H9 (cell line): ENCODE measurements around the gene LDB3. TPM values are rescaled to one million over a fixed set of nuclear protein-coding genes. Genes with fewer than 3 reads are reported as not detected.

Source experiments
- DNase-seq: peaks from one replicate; pipeline ENCODE4 v3.0.0-alpha.2; 2017
- H2AFZ ChIP-seq: one replicate; pipeline ENCODE4 v1.6.1; 2013; ENCODE audit warnings: mild to moderate bottlenecking, low read length, control low read depth, moderate library complexity
- H2AK5ac ChIP-seq: 2 replicates; pipeline ENCODE4 v1.6.1; 2013; ENCODE audit warnings: low read length, control low read depth, mixed read lengths; ENCODE audit not compliant: insufficient read length
- H2BK120ac ChIP-seq: one replicate; pipeline ENCODE4 v1.6.1; 2013; ENCODE audit warnings: low read depth, mild to moderate bottlenecking, low read length, control low read depth, inconsistent platforms; ENCODE audit not compliant: poor library complexity, severe bottlenecking
- H2BK12ac ChIP-seq: 2 replicates; pipeline ENCODE4 v1.6.1; 2013; ENCODE audit warnings: low read length, control low read depth, mixed read lengths, low read depth; ENCODE audit not compliant: insufficient read length
- H2BK15ac ChIP-seq: 2 replicates; pipeline ENCODE4 v1.6.1; 2013; ENCODE audit warnings: low read depth, low read length, control low read depth
- H2BK20ac ChIP-seq: one replicate; pipeline ENCODE4 v1.6.1; 2013; ENCODE audit warnings: low read depth, mild to moderate bottlenecking, low read length, control low read depth, inconsistent platforms; ENCODE audit not compliant: poor library complexity, severe bottlenecking
- H2BK5ac ChIP-seq: 2 replicates; pipeline ENCODE4 v1.6.1; 2013; ENCODE audit warnings: low read length, control low read depth, mixed read lengths; ENCODE audit not compliant: insufficient read length
- H3K14ac ChIP-seq: 2 replicates; pipeline ENCODE4 v1.6.1; 2013; ENCODE audit warnings: low read length, control low read depth; ENCODE audit not compliant: insufficient read depth
- H3K18ac ChIP-seq: 2 replicates; pipeline ENCODE4 v1.6.1; 2013; ENCODE audit warnings: low read depth, mild to moderate bottlenecking, mixed read lengths, low read length, control low read depth; ENCODE audit not compliant: insufficient read length
- H3K23ac ChIP-seq: 2 replicates; pipeline ENCODE4 v1.6.1; 2013; ENCODE audit warnings: low read length, control low read depth, mixed read lengths, low read depth; ENCODE audit not compliant: insufficient read length
- H3K23me2 ChIP-seq: 2 replicates; pipeline ENCODE4 v1.6.1; 2013; ENCODE audit warnings: low read depth, mild to moderate bottlenecking, mixed read lengths, low read length, control low read depth; ENCODE audit not compliant: insufficient read length, poor library complexity, severe bottlenecking
- H3K27ac ChIP-seq: 2 replicates; pipeline ENCODE4 v1.5.1; 2013; ENCODE audit warnings: low read length, control low read depth, mixed read lengths, low read depth; ENCODE audit not compliant: insufficient read length
- H3K27me3 ChIP-seq: 2 replicates; pipeline ENCODE4 v1.6.1; 2013; ENCODE audit warnings: low read length, control low read depth, inconsistent platforms; ENCODE audit not compliant: insufficient read depth
- H3K4ac ChIP-seq: 2 replicates; pipeline ENCODE4 v1.6.1; 2013; ENCODE audit warnings: low read depth, mild to moderate bottlenecking, control low read depth, inconsistent platforms, low read length, moderate library complexity
- H3K4me1 ChIP-seq: 2 replicates; pipeline ENCODE4 v1.6.1; 2013; ENCODE audit warnings: low read length, control low read depth, inconsistent platforms; ENCODE audit not compliant: insufficient read depth
- H3K4me2 ChIP-seq: 2 replicates; pipeline ENCODE4 v1.6.1; 2013; ENCODE audit warnings: low read length, control low read depth, mixed read lengths; ENCODE audit not compliant: insufficient read length, insufficient read depth
- H3K56ac ChIP-seq: 2 replicates; pipeline ENCODE4 v1.6.1; 2013; ENCODE audit warnings: low read depth, mild to moderate bottlenecking, mixed read lengths, low read length, control low read depth; ENCODE audit not compliant: insufficient read length
- H3K79me1 ChIP-seq: 2 replicates; pipeline ENCODE4 v1.6.1; 2013; ENCODE audit warnings: low read depth, mild to moderate bottlenecking, moderate library complexity, low read length, control low read depth, inconsistent platforms; ENCODE audit not compliant: insufficient read depth, poor library complexity, severe bottlenecking
- H3K79me2 ChIP-seq: 2 replicates; pipeline ENCODE4 v1.6.1; 2013; ENCODE audit warnings: low read length, control low read depth, inconsistent platforms; ENCODE audit not compliant: insufficient read depth
- H3K9ac ChIP-seq: 2 replicates; pipeline ENCODE4 v1.6.1; 2013; ENCODE audit warnings: low read length, control low read depth, mixed read lengths; ENCODE audit not compliant: insufficient read length; ENCODE audit errors: extremely low read depth
- H3K9me3 ChIP-seq: one replicate; pipeline ENCODE4 v1.6.1; 2013; ENCODE audit warnings: low read depth, low read length, inconsistent platforms; ENCODE audit not compliant: control insufficient read depth
- H3T11ph ChIP-seq: one replicate; pipeline ENCODE4 v1.6.1; 2013; ENCODE audit warnings: mild to moderate bottlenecking, low read length, control low read depth, inconsistent platforms
- H4K20me1 ChIP-seq: one replicate; pipeline ENCODE4 v1.6.1; 2013; ENCODE audit not compliant: control insufficient read depth, insufficient read length, insufficient read depth
- H4K5ac ChIP-seq: 2 replicates; pipeline ENCODE4 v1.6.1; 2013; ENCODE audit warnings: low read depth, mild to moderate bottlenecking, mixed read lengths, low read length, control low read depth; ENCODE audit not compliant: insufficient read length
- H4K8ac ChIP-seq: replicated peaks from 2 replicates; pipeline ENCODE4 v1.6.1; 2013; ENCODE audit warnings: low read length, control low read depth, mixed read lengths, low read depth; ENCODE audit not compliant: insufficient read length
- H4K91ac ChIP-seq: 2 replicates; pipeline ENCODE4 v1.6.1; 2013; ENCODE audit warnings: low read depth, mild to moderate bottlenecking, moderate library complexity, mixed read lengths, low read length, control low read depth; ENCODE audit not compliant: insufficient read length
- H3K27ac Mint-ChIP-seq, 3 experiments: 2 replicates in 2 of 3; 3 replicates in 1 of 3; pipeline ENCODE4 v1.8.0; 2020 to 2021; ENCODE audit warnings: mixed read lengths in 3 of 3, mild to moderate bottlenecking in 1 of 3, moderate library complexity in 1 of 3
- H3K27me3 Mint-ChIP-seq: 2 replicates; pipeline ENCODE4 v1.8.0; 2021; ENCODE audit warnings: low read depth, mild to moderate bottlenecking, moderate library complexity, mixed read lengths
- H3K36me3 Mint-ChIP-seq, 3 experiments: 2 replicates in 2 of 3; 3 replicates in 1 of 3; pipeline ENCODE4 v1.8.0; 2020 to 2021; ENCODE audit warnings: low read depth in 3 of 3, mixed read lengths in 3 of 3; ENCODE audit not compliant: insufficient read depth in 1 of 3
- H3K4me1 Mint-ChIP-seq, 2 experiments: 2 replicates each; pipeline ENCODE4 v1.8.0; 2020; ENCODE audit warnings: mixed read lengths in 2 of 2
- H3K4me3 Mint-ChIP-seq, 2 experiments: 2 replicates in 1 of 2; 3 replicates in 1 of 2; pipeline ENCODE4 v1.8.0; 2020 to 2021; ENCODE audit warnings: mild to moderate bottlenecking in 2 of 2, mixed read lengths in 2 of 2, moderate library complexity in 1 of 2
- H3K9me3 Mint-ChIP-seq, 2 experiments: 2 replicates in 1 of 2; 3 replicates in 1 of 2; pipeline ENCODE4 v1.8.0; 2020; ENCODE audit warnings: mild to moderate bottlenecking in 2 of 2, mixed read lengths in 2 of 2, moderate library complexity in 1 of 2
- WGBS: extraction: QIAGEN DNeasy Blood & Tissue Kit; methylation state at CpG from one replicate; pipeline ENCODE4 v1.1.7; 2013; ENCODE audit warnings: missing lambda C conversion rate, low lambda C conversion rate, mixed read lengths; ENCODE audit not compliant: insufficient read length; ENCODE audit errors: extremely low coverage; 5-methylcytosine and 5-hydroxymethylcytosine counted together
- total RNA-seq: library from RNA; stranded (reverse); gene quantifications from 2 replicates; pipeline ENCODE4 v1.2.1, GENCODE V29; 2021
- TF ChIP-seq, protein P1 (sequence below): fragments of 200-600 bp; sonication (generic); conservative IDR thresholded peaks from 3 replicates; pipeline ENCODE4 v1.8.0; 2021; ENCODE audit warnings: antibody characterized with exemption, mild to moderate bottlenecking

Gene LDB3
- total RNA-seq, 1 experiment from 2014 or later: 0.17 TPM

DNA sequence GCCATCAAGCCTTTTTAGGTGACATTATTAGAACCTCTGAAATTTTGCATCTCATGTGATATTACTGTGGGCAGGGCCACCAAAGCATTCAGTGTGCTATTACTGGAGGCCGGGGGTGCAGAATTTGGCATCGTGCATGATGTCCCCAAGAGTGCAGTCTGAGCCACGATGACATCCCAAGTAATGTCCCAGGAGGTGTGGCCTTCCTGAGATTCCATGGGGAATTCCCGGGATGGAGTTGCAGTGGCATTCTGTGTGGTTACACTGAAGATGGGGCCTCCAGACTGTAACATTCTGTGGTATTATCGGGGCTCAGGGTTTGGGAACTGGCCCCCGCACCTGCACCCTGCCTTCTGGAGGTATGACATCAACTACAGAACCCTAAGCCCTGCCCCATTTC is 9.1 kb downstream of the LDB3 start:
- Histone ChIP-seq H3K23me2 (no peaks in the 10 kb centered on the region), H2AFZ (no peak overlapping the region), H2AK5ac (no peak overlapping the region), H4K8ac (no peak overlapping the region), H3T11ph (no peak overlapping the region), H3K4me2 (no peak overlapping the region), H4K20me1 (no peaks in the 10 kb centered on the region), H3K9me3 (no peaks in the 10 kb centered on the region), H4K5ac (no peak overlapping the region), H3K14ac (no peak overlapping the region), H2BK5ac (no peak overlapping the region), H3K79me2 (no peaks in the 10 kb centered on the region), H2BK20ac (no peak overlapping the region), H3K4me1 (no peaks in the 10 kb centered on the region), H3K9ac (no peak overlapping the region), H2BK15ac (no peak overlapping the region), H3K18ac (no peak overlapping the region), H3K4ac (no peak overlapping the region), H3K23ac (no peak overlapping the region), H3K27me3 (no peaks in the 10 kb centered on the region), H2BK120ac (no peak overlapping the region), H3K27ac (no peak overlapping the region), H4K91ac (no peak overlapping the region), H3K56ac (no peak overlapping the region), H2BK12ac (no peak overlapping the region), H3K79me1 (no peaks in the 10 kb centered on the region)
- WGBS: no CpG with 5 or more reads among the region's 6 CpGs
- Mint-ChIP-seq H3K36me3 (no peaks in the 10 kb centered on the region), H3K4me3 (no peak overlapping the region), H3K27me3 (no peaks in the 10 kb centered on the region), H3K4me1 (peaks cover 24 to 36% of the 10 kb centered on the region in 2 experiments), H3K27ac (no peak overlapping the region), H3K9me3 (no peaks in the 10 kb centered on the region)
- TF ChIP-seq, protein P1, sequence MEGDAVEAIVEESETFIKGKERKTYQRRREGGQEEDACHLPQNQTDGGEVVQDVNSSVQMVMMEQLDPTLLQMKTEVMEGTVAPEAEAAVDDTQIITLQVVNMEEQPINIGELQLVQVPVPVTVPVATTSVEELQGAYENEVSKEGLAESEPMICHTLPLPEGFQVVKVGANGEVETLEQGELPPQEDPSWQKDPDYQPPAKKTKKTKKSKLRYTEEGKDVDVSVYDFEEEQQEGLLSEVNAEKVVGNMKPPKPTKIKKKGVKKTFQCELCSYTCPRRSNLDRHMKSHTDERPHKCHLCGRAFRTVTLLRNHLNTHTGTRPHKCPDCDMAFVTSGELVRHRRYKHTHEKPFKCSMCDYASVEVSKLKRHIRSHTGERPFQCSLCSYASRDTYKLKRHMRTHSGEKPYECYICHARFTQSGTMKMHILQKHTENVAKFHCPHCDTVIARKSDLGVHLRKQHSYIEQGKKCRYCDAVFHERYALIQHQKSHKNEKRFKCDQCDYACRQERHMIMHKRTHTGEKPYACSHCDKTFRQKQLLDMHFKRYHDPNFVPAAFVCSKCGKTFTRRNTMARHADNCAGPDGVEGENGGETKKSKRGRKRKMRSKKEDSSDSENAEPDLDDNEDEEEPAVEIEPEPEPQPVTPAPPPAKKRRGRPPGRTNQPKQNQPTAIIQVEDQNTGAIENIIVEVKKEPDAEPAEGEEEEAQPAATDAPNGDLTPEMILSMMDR: no peak
- DNase-seq: no peak
